Hepatocyte (in vitro differentiated cells): ENCODE data around the gene CEBPG. TPM values are rescaled to one million over a fixed set of nuclear protein-coding genes. Genes with fewer than 3 reads are reported as not detected.

Source experiments
- DNase-seq: peaks from one replicate; pipeline ENCODE4 v3.0.0-alpha.2; 2016; ENCODE audit warnings: low spot score
- H2AFZ ChIP-seq: fragments of 200-600 bp; sonication (generic); 2 replicates; pipeline ENCODE4 v1.6.0; 2016; ENCODE audit warnings: antibody characterized with exemption, mild to moderate bottlenecking
- H3K27ac ChIP-seq: fragments of 200-600 bp; sonication (generic); 2 replicates; pipeline ENCODE4 v1.5.1; 2016; ENCODE audit warnings: mild to moderate bottlenecking
- H3K27me3 ChIP-seq: fragments of 200-600 bp; sonication (generic); 2 replicates; pipeline ENCODE4 v1.6.1; 2016
- H3K36me3 ChIP-seq: fragments of 200-600 bp; sonication (generic); replicated peaks from 2 replicates; pipeline ENCODE4 v1.5.1; 2016; ENCODE audit warnings: low read depth; ENCODE audit not compliant: insufficient read depth
- H3K4me1 ChIP-seq: fragments of 200-600 bp; sonication (generic); 2 replicates; pipeline ENCODE4 v1.5.1; 2016; ENCODE audit warnings: mild to moderate bottlenecking, moderate library complexity; ENCODE audit not compliant: insufficient read depth
- H3K4me2 ChIP-seq: fragments of 200-600 bp; sonication (generic); 2 replicates; pipeline ENCODE4 v1.6.0; 2016
- H3K4me3 ChIP-seq: fragments of 200-600 bp; sonication (generic); 2 replicates; pipeline ENCODE4 v1.5.1; 2016; ENCODE audit warnings: mild to moderate bottlenecking
- H3K79me2 ChIP-seq: fragments of 200-600 bp; sonication (generic); 2 replicates; pipeline ENCODE4 v1.6.0; 2017; ENCODE audit warnings: mild to moderate bottlenecking
- H3K9me2 ChIP-seq: fragments of 200-600 bp; sonication (generic); replicated peaks from 2 replicates; pipeline ENCODE4 v1.6.0; 2017; ENCODE audit warnings: mild to moderate bottlenecking; ENCODE audit not compliant: insufficient read depth
- H3K9me3 ChIP-seq: fragments of 200-600 bp; sonication (generic); 2 replicates; pipeline ENCODE4 v1.5.1; 2016; ENCODE audit warnings: low read depth, mild to moderate bottlenecking
- H4K20me1 ChIP-seq: fragments of 200-600 bp; sonication (generic); 2 replicates; pipeline ENCODE4 v1.6.0; 2016; ENCODE audit warnings: mild to moderate bottlenecking; ENCODE audit not compliant: insufficient read depth, poor library complexity, severe bottlenecking
- CTCF ChIP-seq: fragments of 200-600 bp; sonication (generic); IDR thresholded peaks from 2 replicates; pipeline ENCODE4 v1.5.1; 2016; ENCODE audit warnings: antibody characterized with exemption, mild to moderate bottlenecking; ENCODE audit not compliant: poor library complexity
- EZH2 ChIP-seq: fragments of 200-600 bp; sonication (generic); IDR thresholded peaks from 2 replicates; pipeline ENCODE4 v1.6.1; 2016; ENCODE audit warnings: antibody characterized with exemption, mild to moderate bottlenecking, borderline replicate concordance
- EZH2phosphoT487 ChIP-seq: fragments of 200-600 bp; sonication (generic); IDR thresholded peaks from one replicate; pipeline ENCODE4 v1.6.1; 2018; ENCODE audit warnings: antibody characterized with exemption, mild to moderate bottlenecking, low read depth, moderate library complexity; ENCODE audit not compliant: unreplicated experiment, severe bottlenecking
- WGBS: methylation state at CpG from one replicate; pipeline ENCODE4 v1.1.6; 2016; ENCODE audit warnings: low lambda C conversion rate; ENCODE audit errors: missing lambda C conversion rate; 5-methylcytosine and 5-hydroxymethylcytosine counted together
- polyA plus RNA-seq: library from polyadenylated mRNA; unstranded; fragments of >200 nt; fragmentation: Nextera tagmentation; extraction: Ambion mirVana; gene quantifications from 2 replicates; pipeline ENCODE4 v1.2.1, GENCODE V29; 2016
- total RNA-seq: library from RNA; depleted of rRNA; stranded (reverse); fragments of >200 nt; gene quantifications from 2 replicates; pipeline ENCODE4 v1.2.3, GENCODE V29; 2014

Gene CEBPG
- total and polyA plus RNA-seq, 2 experiments from 2014 or later = 33.1 to 69.5 TPM

GRCh38 chr19:33400856-33401682 is 27.6 kb downstream of the CEBPG start:
- WGBS = 86% methylated on average over 24 of the region's 24 CpGs
- peaks cover 34% of the 10 kb centered on the region for H3K4me1 ChIP-seq

GRCh38 chr19:33401683-33402420 is 28.3 kb downstream of the CEBPG start:
- no peaks in the 10 kb centered on the region for H3K27me3 ChIP-seq
- H2AFZ ChIP-seq = no peak overlapping the region
- H3K4me2 ChIP-seq = no peak overlapping the region
- H3K4me3 ChIP-seq = no peak overlapping the region
- no peaks in the 10 kb centered on the region for H3K9me2 ChIP-seq
- H3K79me2 ChIP-seq = no peaks in the 10 kb centered on the region
- H3K27ac ChIP-seq = peak overlapping the region; percentile 99
- no peaks in the 10 kb centered on the region for H3K36me3 ChIP-seq
- H3K4me1 ChIP-seq = peaks cover 38% of the 10 kb centered on the region
- no peaks in the 10 kb centered on the region for H3K9me3 ChIP-seq
- H4K20me1 ChIP-seq = no peaks in the 10 kb centered on the region
- no peak for TF ChIP-seq CTCF
- TF ChIP-seq EZH2 = no peak
- no peak for TF ChIP-seq EZH2phosphoT487
- no peak for DNase-seq
- WGBS = 95% methylated on average over 28 of the region's 30 CpGs

More at GRCh38 chr19:33400856-33401682, 27.6 kb downstream of the CEBPG start:
- no peak overlapping the region for H2AFZ ChIP-seq
- H3K27me3 ChIP-seq = no peaks in the 10 kb centered on the region
- H3K4me2 ChIP-seq = no peak overlapping the region
- H3K9me2 ChIP-seq = no peaks in the 10 kb centered on the region
- no peaks in the 10 kb centered on the region for H3K9me3 ChIP-seq
- no peak for DNase-seq
- H4K20me1 ChIP-seq = no peaks in the 10 kb centered on the region
- no peak overlapping the region for H3K4me3 ChIP-seq
- H3K27ac ChIP-seq = no peak overlapping the region
- TF ChIP-seq EZH2phosphoT487 (no peak), EZH2 (no peak), CTCF (no peak)
- no peaks in the 10 kb centered on the region for H3K36me3 ChIP-seq
- no peaks in the 10 kb centered on the region for H3K79me2 ChIP-seq

DNA sequence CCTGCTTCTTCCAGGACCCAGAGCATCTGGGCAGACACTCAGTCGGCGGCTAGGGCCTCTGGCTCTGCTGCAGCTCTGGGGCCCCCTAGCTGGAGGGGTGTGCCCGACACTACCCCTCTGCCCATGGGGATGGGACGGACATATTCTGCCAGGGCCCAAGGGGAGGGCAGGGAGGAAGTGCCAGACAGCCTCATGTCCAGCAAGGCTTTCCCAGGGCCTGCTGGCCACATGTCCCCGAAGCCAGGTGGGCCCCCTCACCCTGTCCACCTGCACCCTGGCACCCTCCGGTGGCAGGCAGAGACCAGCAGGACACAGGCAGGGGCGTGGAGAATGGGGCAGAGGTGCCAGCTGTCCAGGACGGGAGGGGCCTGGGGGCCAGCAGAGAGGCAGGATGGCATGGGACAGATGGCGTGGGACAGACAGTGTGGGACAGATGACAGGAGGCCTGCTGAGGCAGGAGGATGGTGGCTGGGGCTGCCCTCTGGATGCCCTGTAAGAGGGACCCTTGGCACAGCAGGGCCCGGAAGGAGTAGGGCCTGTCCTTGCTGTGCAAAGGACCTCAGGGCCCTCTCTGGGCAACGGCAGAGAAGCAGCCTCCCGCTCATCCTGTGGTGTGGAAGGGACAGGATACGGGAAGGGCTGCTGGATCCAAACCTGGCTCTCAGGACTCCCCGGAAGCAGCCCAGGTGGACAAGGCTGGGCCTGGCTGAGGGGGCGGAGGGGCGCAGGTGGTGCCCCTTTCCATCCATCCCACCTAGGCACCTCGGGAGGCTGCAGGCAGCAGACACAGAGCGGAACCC is 29.1 kb downstream of the CEBPG start:
- Histone ChIP-seq H2AFZ (no peak overlapping the region), H3K79me2 (no peaks in the 10 kb centered on the region), H3K36me3 (no peaks in the 10 kb centered on the region), H3K4me2 (peak overlapping the region; percentile 47), H3K27me3 (no peaks in the 10 kb centered on the region), H3K9me3 (no peaks in the 10 kb centered on the region), H3K4me1 (peaks cover 38% of the 10 kb centered on the region), H3K27ac (peak overlapping the region; percentile 99), H3K4me3 (no peak overlapping the region), H4K20me1 (no peaks in the 10 kb centered on the region), H3K9me2 (no peaks in the 10 kb centered on the region)
- no peak for DNase-seq
- 83% methylated on average over 16 of the region's 18 CpGs for WGBS
- no peak for TF ChIP-seq CTCF
- no peak for TF ChIP-seq EZH2
- no peak for TF ChIP-seq EZH2phosphoT487
